Adrenal gland (tissue), 5 donors: ENCODE data around the gene EWSR1.

ENCODE experiments used
- POLR2A ChIP-seq, 2 donors: fragments of 450-650 bp; IDR thresholded peaks; one replicate each; pipeline ENCODE4 v1.6.1; 2017; ENCODE audit warnings: antibody characterized with exemption in 2 of 2, mild to moderate bottlenecking in 2 of 2, moderate library complexity in 1 of 2
- TF ChIP-seq, protein P1 (sequence below), 6 experiments: fragments of 450-650 bp in 4 of 6; fragments of 200-600 bp in 2 of 6; sonication (generic) in 1 of 6; IDR thresholded peaks; 1 replicate in 5 of 6; 2 replicates in 1 of 6; pipeline versions ENCODE4 v1.5.1 to v1.8.0; 2016 to 2021; ENCODE audit warnings: antibody characterized with exemption in 6 of 6, mild to moderate bottlenecking in 2 of 6, moderate library complexity in 1 of 6
- donor health status: DM: no; HTN: no; CAD: no.

DNA sequence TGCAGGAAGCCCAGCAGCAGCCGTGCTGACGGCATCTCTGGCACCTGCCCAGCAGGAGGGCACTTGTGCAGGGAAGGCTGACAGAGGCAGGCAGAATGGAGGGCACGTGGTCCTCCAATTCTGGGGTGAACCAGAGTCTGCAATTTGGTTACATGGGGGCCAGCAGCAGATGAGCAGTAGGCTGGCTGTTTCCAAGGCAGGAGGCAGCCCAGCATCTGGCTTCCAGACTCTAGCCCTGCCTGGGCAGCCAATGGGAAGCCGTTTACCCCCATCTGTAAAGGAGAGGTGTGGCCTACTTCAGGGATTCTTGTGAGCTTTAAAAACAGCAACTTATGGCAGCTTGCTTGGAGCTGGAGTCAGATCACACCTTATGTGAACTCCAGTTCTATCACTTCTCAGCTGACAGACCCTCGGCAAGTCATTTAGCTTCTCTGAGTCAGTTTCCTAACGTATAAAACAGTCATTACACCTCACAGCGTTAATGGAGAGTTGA is 75.3 kb downstream of the EWSR1 start:
- TF ChIP-seq, protein P1, sequence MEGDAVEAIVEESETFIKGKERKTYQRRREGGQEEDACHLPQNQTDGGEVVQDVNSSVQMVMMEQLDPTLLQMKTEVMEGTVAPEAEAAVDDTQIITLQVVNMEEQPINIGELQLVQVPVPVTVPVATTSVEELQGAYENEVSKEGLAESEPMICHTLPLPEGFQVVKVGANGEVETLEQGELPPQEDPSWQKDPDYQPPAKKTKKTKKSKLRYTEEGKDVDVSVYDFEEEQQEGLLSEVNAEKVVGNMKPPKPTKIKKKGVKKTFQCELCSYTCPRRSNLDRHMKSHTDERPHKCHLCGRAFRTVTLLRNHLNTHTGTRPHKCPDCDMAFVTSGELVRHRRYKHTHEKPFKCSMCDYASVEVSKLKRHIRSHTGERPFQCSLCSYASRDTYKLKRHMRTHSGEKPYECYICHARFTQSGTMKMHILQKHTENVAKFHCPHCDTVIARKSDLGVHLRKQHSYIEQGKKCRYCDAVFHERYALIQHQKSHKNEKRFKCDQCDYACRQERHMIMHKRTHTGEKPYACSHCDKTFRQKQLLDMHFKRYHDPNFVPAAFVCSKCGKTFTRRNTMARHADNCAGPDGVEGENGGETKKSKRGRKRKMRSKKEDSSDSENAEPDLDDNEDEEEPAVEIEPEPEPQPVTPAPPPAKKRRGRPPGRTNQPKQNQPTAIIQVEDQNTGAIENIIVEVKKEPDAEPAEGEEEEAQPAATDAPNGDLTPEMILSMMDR (IDR thresholded peaks at IDR 0.05): no peak
- TF ChIP-seq POLR2A (IDR thresholded peaks at IDR 0.05): no peak
